Stimulated activated CD4-positive, alpha-beta T cell treated with anti-CD3 and anti-CD28 coated beads, Interleukin-1b, Interleukin-23, amount 100 ng/mL, for 1 hour (primary cell): ENCODE results near the gene MST1R.
"Not testable (repeated sequence)": the region's sequence is repeated elsewhere in the genome, so short reads cannot be mapped to it uniquely, and the experiment has no call there.

Experiments used
- DNase-seq, 2 donors: peaks; one replicate each; pipeline ENCODE4 v3.0.0-alpha.2; 2020; ENCODE audit warnings: low read depth in 2 of 2

MST1R gene

GRCh38 chr3:49903451-49904424 is at the start of gene MST1R:
Gene MST1R (minus strand): TSS chr3:49903873. CDS start chr3:49903609, 264 bp downstream.
- peak; percentile 37 to 72 for DNase-seq

GRCh38 chr3:49952924-49953323 is 49.3 kb upstream of the MST1R start:
- DNase-seq, result no peak

- no peak for DNase-seq
These were observed 39.0 kb upstream of the MST1R start for GRCh38 chr3:49942651-49943050.

- no peak for DNase-seq
These were observed 37.1 kb upstream of the MST1R start for GRCh38 chr3:49940667-49941249.

- peak; percentile 79 to 83 for DNase-seq
These were observed 36.4 kb upstream of the MST1R start, which contains the start of gene RBM6 for GRCh38 chr3:49939858-49940666. Gene RBM6 (plus strand): TSS chr3:49940150. CDS start chr3:49962642, 22,492 bp downstream.

- no peak for DNase-seq
These were observed 33.4 kb upstream of the MST1R start for GRCh38 chr3:49937090-49937489.

- not testable (repeated sequence) for DNase-seq
These were observed 28.6 kb upstream of the MST1R start for GRCh38 chr3:49932281-49932680.

- DNase-seq, result no peak
These were observed 27.2 kb upstream of the MST1R start for GRCh38 chr3:49930922-49931321.

- no peak for DNase-seq
These were observed 26.6 kb upstream of the MST1R start for GRCh38 chr3:49930168-49930690.

GRCh38 chr3:49929291-49930167 is 25.9 kb upstream of the MST1R start, which contains the start of gene MON1A:
Gene MON1A (minus strand): TSS chr3:49929811. CDS start chr3:49913346, 16,465 bp downstream.
- DNase-seq, result peak; percentile 44 to 84

- no peak for DNase-seq
These were observed 24.9 kb upstream of the MST1R start for GRCh38 chr3:49928481-49929017.

- no peak for DNase-seq
These were observed 24.1 kb upstream of the MST1R start for GRCh38 chr3:49927798-49928197.

GRCh38 chr3:49926117-49926728 is 22.6 kb upstream of the MST1R start:
- DNase-seq, result no peak

GRCh38 chr3:49925485-49925884 is 21.8 kb upstream of the MST1R start:
- no peak for DNase-seq

- DNase-seq, result no peak
These were observed 21.0 kb upstream of the MST1R start for GRCh38 chr3:49924683-49925082.

GRCh38 chr3:49917806-49918590 is 14.3 kb upstream of the MST1R start:
- DNase-seq, result not testable (repeated sequence)

- DNase-seq, result no peak
These were observed 13.0 kb upstream of the MST1R start for GRCh38 chr3:49916686-49917085.

GRCh38 chr3:49914906-49915305 is 11.2 kb upstream of the MST1R start:
- DNase-seq, result no peak

GRCh38 chr3:49912881-49913281 is 9.2 kb upstream of the MST1R start:
- DNase-seq, result no peak
